Hepatocyte (in vitro differentiated cells): ENCODE results near the gene PECR. TPM values are rescaled to one million over a fixed set of nuclear protein-coding genes. Genes with fewer than 3 reads are reported as not detected.

ENCODE experiments used
- DNase-seq: peaks from one replicate; pipeline ENCODE4 v3.0.0-alpha.2; 2016; ENCODE audit warnings: low spot score
- H2AFZ ChIP-seq: fragments of 200-600 bp; sonication (generic); 2 replicates; pipeline ENCODE4 v1.6.0; 2016; ENCODE audit warnings: antibody characterized with exemption, mild to moderate bottlenecking
- H3K27ac ChIP-seq: fragments of 200-600 bp; sonication (generic); 2 replicates; pipeline ENCODE4 v1.5.1; 2016; ENCODE audit warnings: mild to moderate bottlenecking
- H3K27me3 ChIP-seq: fragments of 200-600 bp; sonication (generic); 2 replicates; pipeline ENCODE4 v1.6.1; 2016
- H3K36me3 ChIP-seq: fragments of 200-600 bp; sonication (generic); replicated peaks from 2 replicates; pipeline ENCODE4 v1.5.1; 2016; ENCODE audit warnings: low read depth; ENCODE audit not compliant: insufficient read depth
- H3K4me1 ChIP-seq: fragments of 200-600 bp; sonication (generic); 2 replicates; pipeline ENCODE4 v1.5.1; 2016; ENCODE audit warnings: mild to moderate bottlenecking, moderate library complexity; ENCODE audit not compliant: insufficient read depth
- H3K4me2 ChIP-seq: fragments of 200-600 bp; sonication (generic); 2 replicates; pipeline ENCODE4 v1.6.0; 2016
- H3K4me3 ChIP-seq: fragments of 200-600 bp; sonication (generic); 2 replicates; pipeline ENCODE4 v1.5.1; 2016; ENCODE audit warnings: mild to moderate bottlenecking
- H3K79me2 ChIP-seq: fragments of 200-600 bp; sonication (generic); 2 replicates; pipeline ENCODE4 v1.6.0; 2017; ENCODE audit warnings: mild to moderate bottlenecking
- H3K9me2 ChIP-seq: fragments of 200-600 bp; sonication (generic); replicated peaks from 2 replicates; pipeline ENCODE4 v1.6.0; 2017; ENCODE audit warnings: mild to moderate bottlenecking; ENCODE audit not compliant: insufficient read depth
- H3K9me3 ChIP-seq: fragments of 200-600 bp; sonication (generic); 2 replicates; pipeline ENCODE4 v1.5.1; 2016; ENCODE audit warnings: low read depth, mild to moderate bottlenecking
- H4K20me1 ChIP-seq: fragments of 200-600 bp; sonication (generic); 2 replicates; pipeline ENCODE4 v1.6.0; 2016; ENCODE audit warnings: mild to moderate bottlenecking; ENCODE audit not compliant: insufficient read depth, poor library complexity, severe bottlenecking
- EZH2 ChIP-seq: fragments of 200-600 bp; sonication (generic); IDR thresholded peaks from 2 replicates; pipeline ENCODE4 v1.6.1; 2016; ENCODE audit warnings: antibody characterized with exemption, mild to moderate bottlenecking, borderline replicate concordance
- EZH2phosphoT487 ChIP-seq: fragments of 200-600 bp; sonication (generic); IDR thresholded peaks from one replicate; pipeline ENCODE4 v1.6.1; 2018; ENCODE audit warnings: antibody characterized with exemption, mild to moderate bottlenecking, low read depth, moderate library complexity; ENCODE audit not compliant: unreplicated experiment, severe bottlenecking
- WGBS: methylation state at CpG from one replicate; pipeline ENCODE4 v1.1.6; 2016; ENCODE audit warnings: low lambda C conversion rate; ENCODE audit errors: missing lambda C conversion rate; 5-methylcytosine and 5-hydroxymethylcytosine counted together
- polyA plus RNA-seq: library from polyadenylated mRNA; unstranded; fragments of >200 nt; fragmentation: Nextera tagmentation; extraction: Ambion mirVana; gene quantifications from 2 replicates; pipeline ENCODE4 v1.2.1, GENCODE V29; 2016
- total RNA-seq: library from RNA; depleted of rRNA; stranded (reverse); fragments of >200 nt; gene quantifications from 2 replicates; pipeline ENCODE4 v1.2.3, GENCODE V29; 2014
- TF ChIP-seq, protein P1 (sequence below): fragments of 200-600 bp; sonication (generic); IDR thresholded peaks from 2 replicates; pipeline ENCODE4 v1.5.1; 2016; ENCODE audit warnings: antibody characterized with exemption, mild to moderate bottlenecking; ENCODE audit not compliant: poor library complexity

Gene PECR
- total and polyA plus RNA-seq, 2 experiments from 2014 or later, result 17.4 to 32.4 TPM

GRCh38 chr2:216004697-216005283 is 76.8 kb downstream of the PECR start:
- Histone ChIP-seq H3K36me3 (no peaks in the 10 kb centered on the region), H3K27ac (no peak overlapping the region), H3K27me3 (no peaks in the 10 kb centered on the region), H3K9me3 (no peaks in the 10 kb centered on the region), H3K4me3 (no peak overlapping the region), H3K79me2 (peaks cover 34% of the 10 kb centered on the region), H3K9me2 (no peaks in the 10 kb centered on the region), H3K4me1 (no peaks in the 10 kb centered on the region), H4K20me1 (no peaks in the 10 kb centered on the region), H2AFZ (no peak overlapping the region), H3K4me2 (no peak overlapping the region)
- WGBS, result 99% methylated on average over 3 of the region's 3 CpGs
- TF ChIP-seq EZH2phosphoT487 (no peak), EZH2 (no peak)
- TF ChIP-seq, protein P1, sequence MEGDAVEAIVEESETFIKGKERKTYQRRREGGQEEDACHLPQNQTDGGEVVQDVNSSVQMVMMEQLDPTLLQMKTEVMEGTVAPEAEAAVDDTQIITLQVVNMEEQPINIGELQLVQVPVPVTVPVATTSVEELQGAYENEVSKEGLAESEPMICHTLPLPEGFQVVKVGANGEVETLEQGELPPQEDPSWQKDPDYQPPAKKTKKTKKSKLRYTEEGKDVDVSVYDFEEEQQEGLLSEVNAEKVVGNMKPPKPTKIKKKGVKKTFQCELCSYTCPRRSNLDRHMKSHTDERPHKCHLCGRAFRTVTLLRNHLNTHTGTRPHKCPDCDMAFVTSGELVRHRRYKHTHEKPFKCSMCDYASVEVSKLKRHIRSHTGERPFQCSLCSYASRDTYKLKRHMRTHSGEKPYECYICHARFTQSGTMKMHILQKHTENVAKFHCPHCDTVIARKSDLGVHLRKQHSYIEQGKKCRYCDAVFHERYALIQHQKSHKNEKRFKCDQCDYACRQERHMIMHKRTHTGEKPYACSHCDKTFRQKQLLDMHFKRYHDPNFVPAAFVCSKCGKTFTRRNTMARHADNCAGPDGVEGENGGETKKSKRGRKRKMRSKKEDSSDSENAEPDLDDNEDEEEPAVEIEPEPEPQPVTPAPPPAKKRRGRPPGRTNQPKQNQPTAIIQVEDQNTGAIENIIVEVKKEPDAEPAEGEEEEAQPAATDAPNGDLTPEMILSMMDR, result no peak
- DNase-seq, result no peak

DNA sequence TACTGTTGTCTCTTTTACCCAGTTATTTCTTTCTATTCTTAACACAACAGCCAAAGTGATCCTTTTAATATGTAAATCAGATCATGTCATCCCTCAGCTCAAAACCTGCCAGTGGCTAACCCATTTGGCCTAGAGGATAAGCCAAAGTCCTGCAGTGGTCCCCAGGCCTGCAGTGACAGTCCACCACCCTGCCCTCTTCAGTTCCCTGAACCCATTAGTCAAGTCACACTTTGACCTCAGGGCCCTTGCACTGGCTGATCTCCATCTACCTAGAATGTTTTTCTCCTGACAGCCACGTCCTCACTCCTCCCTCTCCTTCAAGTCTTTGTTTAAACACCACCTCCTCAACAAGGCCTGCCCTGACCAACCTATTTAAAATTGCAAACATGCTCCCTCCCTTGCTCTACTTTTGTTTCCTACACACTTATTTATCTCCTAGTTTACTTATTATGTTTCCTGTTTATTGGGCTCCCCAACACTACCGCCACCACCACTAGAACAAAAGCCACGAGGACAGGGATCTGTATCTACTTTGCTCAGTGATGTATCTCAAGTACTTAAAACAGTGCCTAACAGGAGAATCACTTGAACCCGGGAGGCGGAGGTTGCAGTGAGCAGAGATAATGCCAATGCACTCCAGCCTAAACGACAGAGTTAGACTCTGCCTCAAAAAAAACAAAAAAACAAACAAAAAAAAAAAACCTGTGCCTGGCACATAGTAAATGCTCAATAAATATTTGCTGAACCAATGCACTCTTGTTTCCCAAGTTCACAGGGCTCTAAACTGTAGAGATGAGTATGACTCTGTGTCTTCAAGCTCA is 77.5 kb downstream of the PECR start:
- Histone ChIP-seq H3K9me3 (no peaks in the 10 kb centered on the region), H3K36me3 (no peaks in the 10 kb centered on the region), H4K20me1 (no peaks in the 10 kb centered on the region), H3K4me1 (no peaks in the 10 kb centered on the region), H3K9me2 (no peaks in the 10 kb centered on the region), H3K4me2 (no peak overlapping the region), H3K27ac (no peak overlapping the region), H3K27me3 (no peaks in the 10 kb centered on the region), H2AFZ (no peak overlapping the region), H3K4me3 (no peak overlapping the region), H3K79me2 (peaks cover 28% of the 10 kb centered on the region)
- TF ChIP-seq EZH2 (no peak), EZH2phosphoT487 (no peak)
- TF ChIP-seq, protein P1, result no peak
- DNase-seq, result no peak
- WGBS, result 88% methylated on average over 6 of the region's 6 CpGs

- Histone ChIP-seq H2AFZ (no peak overlapping the region), H3K4me2 (no peak overlapping the region), H3K27ac (no peak overlapping the region), H3K27me3 (no peaks in the 10 kb centered on the region), H3K9me3 (no peaks in the 10 kb centered on the region), H3K79me2 (peaks cover 24% of the 10 kb centered on the region), H3K9me2 (no peaks in the 10 kb centered on the region), H4K20me1 (no peaks in the 10 kb centered on the region), H3K36me3 (no peaks in the 10 kb centered on the region), H3K4me3 (no peak overlapping the region), H3K4me1 (no peaks in the 10 kb centered on the region)
- DNase-seq, result no peak
- TF ChIP-seq, protein P1, result no peak
- TF ChIP-seq EZH2, result no peak
- no peak for TF ChIP-seq EZH2phosphoT487
- WGBS, result 92% methylated on average over 2 of the region's 2 CpGs
Measured at GRCh38 chr2:216002693-216003092, 78.9 kb downstream of the PECR start.
